GM04504 (cell line): ENCODE data around the gene CORO6.
A peak's percentile ranks its signal among the peaks of the same experiment; 100 is the strongest.

Experiments
- DNase-seq: peaks from one replicate; pipeline ENCODE4 v3.0.0-alpha.2; 2012; ENCODE audit warnings: low read depth

CORO6 gene

GRCh38 chr17:29591146-29591736 is 31.5 kb downstream of the CORO6 start:
- no peak for DNase-seq

DNA sequence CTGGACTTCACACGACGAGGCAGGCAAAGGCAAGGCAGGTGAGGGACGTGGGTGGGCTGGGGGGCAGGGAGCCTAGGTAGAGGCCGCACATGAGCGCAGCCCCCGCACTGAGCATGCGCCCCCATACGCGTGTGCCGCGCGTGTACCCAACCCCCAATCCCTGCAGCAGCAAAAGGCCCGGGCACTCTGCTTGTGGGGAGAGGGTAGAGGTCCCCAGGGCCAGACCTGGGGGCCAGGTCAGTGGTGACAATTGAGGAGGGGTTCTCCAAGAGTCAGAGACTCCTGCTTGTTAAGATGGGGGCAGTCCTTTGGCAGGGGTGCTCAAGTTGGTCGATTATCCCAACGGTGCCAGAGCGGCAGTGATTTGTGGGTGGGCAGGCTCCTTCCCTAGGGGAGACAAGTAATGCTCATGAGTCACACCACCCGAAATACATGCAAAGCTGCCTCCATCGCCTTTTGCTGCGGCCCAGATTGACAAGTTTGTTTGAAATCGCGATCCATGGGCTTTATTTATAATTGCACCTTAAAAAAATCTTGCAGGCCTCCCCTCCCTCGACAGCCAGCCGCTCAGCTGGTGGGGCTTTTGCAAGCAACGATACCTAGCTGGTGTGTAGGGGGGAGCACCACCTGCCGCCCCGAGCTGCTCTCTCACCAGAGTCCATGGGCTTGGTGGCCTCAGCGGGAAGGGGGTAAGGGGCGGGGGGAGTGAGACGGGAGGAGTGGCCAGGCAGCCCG is 32.1 kb downstream of the CORO6 start:
- no peak for DNase-seq

DNA sequence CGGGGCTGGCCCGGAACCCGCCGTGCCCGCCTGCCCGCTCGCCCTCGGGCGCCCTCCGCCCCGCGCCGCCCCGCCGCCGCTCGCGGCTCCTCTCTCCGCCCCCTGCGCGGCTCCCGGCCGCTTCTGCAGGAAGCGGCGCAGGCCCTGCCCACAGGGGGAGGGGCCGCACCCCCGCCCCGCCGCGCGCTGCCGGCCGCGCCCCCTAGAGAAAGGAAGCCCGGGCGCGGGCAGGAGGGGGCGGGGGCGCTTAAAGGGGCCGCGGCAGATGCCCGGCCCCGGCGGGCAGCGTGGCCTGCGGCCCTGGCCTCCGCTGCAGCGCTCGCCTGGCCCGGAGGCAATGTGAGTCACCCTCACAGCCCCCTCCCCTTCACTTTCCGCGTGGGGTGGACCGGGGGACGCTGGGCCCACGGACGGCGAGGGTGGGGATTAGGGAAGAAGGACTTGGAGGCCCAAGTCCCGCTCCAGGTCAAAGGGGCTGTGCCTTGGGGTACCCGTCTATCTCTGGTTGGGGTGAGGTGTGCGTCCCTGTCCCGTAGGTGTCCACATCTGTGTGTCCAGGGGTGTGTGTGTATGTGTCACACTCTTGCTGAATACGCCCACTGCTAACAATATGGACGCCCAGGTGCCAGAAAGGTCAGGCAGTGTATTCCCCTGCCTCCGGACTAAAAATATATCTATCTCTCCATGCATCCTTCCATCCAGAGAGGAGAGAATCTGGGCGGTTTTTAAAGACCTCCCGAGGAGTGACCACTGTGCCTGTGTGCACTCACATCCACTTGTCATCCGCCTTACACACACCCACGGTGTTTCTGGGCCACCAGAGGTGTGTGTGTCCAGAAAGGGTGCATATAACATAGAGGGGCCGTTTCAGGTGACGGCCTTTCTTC is 32.9 kb downstream of the CORO6 start, which contains the start of gene GIT1:
TSS of gene GIT1 (minus strand) at position 125 of the 887 bp plus-strand sequence. CDS start 270 bp downstream, outside the sequence.
- peak; percentile 68 for DNase-seq

- no peak for DNase-seq
Observed at GRCh38 chr17:29588562-29589411, 33.9 kb downstream of the CORO6 start.

GRCh38 chr17:29588017-29588561 is 34.6 kb downstream of the CORO6 start:
- DNase-seq = no peak

DNA sequence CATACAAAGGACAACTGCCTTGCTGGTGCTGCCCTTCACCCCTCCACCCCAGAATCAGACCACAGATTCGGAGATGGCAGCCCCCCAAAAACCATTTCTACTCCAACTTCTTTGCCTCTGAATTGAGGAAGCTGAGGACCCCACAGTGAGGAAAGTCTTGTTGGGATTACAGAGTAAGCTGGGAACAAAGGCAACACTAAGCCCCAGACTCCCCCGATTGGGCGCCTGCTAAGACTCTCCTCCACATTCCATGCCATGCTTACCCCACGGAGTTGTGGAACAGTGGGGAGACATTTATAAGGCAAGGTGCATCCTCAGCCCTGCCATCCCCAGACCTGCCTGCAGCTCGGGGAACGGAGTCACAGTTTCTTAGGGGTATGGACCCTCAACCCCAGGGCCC is 35.1 kb downstream of the CORO6 start:
- DNase-seq = no peak

DNA sequence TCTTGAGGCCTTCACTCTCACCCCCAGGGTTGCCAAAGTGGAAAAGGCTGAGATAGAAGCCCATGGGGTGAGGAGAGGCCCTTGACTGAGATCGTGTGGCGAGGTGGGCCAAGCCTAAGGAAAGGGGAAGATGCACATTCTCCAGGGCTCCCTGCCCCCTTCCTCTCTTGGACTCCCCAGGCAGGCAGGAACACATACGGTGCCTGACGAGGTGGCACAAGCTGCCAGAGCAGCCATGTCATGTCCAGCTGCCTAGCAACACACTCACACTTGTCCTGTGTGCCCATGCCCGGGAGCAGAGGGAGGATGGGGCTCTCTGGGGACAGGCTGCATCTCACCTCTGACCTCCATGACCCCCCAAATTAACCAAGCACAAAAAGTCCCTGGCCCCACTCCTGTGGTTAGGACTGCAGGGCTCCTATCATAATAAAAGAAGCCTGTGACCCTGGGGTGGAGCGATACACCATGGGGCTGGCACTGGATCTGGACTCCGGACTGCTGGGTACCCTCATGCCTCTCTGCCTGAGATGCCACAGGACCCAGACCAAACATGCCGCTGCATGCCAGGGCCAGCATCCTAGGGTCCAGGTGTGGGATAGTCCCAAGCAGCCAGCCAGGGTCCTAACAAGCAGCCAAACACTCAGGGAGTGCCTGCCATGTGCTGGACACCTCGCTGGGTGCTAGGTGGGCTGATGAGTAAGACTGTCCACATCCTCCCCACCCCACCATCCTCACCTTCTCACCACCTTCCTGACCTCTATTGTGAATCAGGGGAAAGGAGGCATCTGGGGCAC is 35.8 kb downstream of the CORO6 start:
- no peak for DNase-seq

DNA sequence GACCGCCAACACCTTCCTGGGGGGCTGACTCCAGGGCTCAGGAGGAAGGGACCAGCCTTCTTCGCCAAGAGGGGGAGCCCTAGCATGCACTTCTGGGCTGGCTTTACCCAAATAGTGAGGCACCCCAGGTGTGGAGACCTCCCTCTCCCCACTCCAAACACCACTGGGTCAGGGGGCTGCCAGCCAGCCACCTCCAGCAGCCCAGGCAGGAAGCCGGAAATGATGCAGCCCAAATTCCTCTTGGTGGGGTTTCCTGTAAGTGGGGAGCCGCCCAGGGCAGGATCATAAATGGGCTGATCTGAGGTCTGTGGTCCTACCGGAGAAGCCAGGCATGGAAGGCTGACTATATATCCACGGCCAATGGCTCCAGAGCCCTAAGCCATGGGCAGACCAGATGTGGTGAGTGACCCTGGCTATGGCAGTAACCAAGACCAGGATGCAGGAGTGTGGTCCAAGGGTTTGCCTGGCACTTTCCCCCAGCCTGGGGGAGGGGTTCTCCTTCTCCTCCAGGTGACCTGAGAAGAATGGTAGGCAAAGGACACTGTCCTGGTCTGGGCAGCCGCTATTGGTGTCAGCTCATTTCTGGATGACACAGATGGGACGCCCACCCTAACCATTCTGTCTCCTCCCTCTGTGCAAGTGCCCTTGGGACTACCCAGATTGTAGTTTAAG is 37.5 kb downstream of the CORO6 start:
- no peak for DNase-seq

GRCh38 chr17:29584452-29585079 is 38.1 kb downstream of the CORO6 start:
- DNase-seq = no peak

DNA sequence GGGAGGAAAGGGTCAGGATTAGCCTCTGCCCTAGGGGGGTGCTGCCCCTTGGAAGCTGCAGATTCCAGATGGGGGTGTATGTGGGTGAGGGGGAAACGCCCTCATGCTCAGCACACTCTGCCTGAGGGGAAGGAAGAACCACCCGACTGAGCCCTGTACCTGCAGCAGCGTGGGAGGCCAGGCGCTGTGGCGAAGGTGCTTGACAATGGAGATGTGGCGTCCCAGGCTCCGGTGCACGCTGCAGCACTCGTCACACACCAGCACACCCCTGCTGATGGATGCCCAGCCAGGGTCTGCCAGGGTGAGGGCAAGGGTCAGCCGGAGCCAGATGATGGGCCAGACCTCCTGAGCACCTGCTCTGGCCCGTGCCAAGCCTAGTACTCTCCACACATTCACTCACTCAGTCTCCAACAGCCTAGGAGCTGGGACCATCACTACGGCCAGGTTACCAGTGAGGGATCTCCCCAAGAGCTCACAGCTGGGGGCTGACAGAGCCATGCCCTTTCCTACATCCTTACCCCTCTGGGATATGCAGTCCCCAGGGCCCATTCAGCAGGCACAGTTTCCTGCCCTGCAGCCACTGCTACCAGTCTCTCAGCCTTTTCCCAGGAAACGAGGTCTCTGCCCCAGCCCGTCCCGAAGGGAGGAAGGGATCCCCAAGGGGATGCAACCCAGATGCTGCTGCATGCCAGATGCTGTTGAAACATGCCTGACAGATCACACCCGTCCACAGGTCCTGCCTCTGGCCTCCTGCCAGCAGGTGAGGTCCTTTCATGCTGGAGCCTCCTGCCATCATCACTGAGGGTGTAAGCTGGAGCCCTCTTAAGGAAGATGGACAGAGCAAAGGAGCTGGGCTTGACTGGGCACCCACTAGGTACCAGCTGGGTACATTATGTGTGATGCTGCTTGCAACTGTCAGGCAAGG is 39.1 kb downstream of the CORO6 start:
- no peak for DNase-seq

DNA sequence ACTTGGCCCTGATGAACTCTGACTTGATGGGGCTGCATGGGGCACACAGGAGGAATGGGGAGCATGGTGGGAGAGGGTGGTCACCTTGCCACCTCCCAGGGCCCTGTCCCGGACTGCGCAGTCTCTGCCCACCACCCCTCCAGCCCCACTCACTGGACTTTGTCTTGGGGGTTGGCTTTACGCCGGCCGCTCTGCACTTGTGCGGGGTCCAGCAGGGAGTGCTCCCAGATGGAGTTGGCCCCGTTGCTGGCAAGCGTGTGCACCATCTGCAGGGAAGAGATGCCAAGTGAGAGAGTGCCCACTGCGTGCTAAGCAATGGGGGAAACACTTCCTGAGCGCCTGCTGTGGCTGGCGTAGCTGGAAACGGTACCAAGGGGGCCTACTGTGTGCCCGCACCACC is 39.9 kb downstream of the CORO6 start:
- no peak for DNase-seq

DNA sequence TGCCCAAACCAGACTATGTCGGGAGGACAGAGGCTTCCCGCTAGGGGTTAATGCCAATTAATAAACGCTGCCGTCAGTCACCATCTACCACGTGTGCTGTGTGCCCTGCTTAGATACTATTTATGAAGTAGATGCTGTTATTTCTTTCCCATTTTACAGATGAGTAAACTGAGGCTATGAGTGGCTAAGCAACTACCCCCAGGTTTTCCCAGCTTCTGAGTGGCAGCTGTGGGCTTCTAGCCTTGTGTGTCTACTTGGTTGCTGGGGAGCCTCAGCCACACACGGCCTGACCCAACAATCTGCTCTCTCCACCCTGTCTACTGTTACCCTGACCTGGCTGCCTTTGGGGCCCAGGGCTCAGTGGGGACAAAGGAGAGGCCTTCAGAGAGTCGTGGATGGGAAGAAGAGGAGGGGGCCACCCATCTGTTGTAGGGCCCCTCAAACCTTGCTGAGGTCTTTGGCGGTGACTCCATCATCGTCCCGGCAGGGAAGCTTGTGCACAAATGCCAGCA is 40.4 kb downstream of the CORO6 start:
- no peak for DNase-seq

DNA sequence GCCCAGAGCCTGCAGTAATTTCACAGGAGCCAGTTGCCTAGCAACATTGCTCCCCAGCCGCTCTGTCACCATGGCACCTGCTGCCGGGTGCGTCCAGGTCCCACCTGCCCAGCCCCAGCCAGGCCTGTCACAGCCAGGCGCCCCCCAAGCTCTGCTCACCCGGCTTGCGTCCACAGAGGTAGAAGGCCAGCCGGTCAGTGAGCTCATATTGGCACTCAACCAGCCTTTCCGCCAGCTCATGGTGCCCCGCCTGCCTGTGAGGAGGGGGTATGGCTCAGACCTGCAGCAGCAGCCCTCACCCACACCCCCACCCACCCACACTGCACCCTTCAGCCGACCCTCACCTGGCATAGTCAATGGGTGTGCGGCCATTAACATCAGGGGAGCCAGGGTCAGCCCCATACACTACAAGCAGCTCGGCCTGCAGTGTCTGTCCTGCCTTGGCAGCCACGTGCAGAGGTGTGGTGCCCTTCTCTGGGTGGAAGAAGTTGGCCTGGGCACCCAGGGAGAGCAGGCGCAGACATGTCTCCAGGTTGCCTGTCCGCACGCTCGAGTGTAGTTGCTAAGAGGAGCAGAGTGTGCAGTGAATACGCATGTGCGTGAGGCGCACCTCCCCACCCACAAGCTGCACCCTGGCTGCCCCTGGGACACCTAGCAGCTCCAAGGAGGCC is 41.0 kb downstream of the CORO6 start:
- DNase-seq = no peak

DNA sequence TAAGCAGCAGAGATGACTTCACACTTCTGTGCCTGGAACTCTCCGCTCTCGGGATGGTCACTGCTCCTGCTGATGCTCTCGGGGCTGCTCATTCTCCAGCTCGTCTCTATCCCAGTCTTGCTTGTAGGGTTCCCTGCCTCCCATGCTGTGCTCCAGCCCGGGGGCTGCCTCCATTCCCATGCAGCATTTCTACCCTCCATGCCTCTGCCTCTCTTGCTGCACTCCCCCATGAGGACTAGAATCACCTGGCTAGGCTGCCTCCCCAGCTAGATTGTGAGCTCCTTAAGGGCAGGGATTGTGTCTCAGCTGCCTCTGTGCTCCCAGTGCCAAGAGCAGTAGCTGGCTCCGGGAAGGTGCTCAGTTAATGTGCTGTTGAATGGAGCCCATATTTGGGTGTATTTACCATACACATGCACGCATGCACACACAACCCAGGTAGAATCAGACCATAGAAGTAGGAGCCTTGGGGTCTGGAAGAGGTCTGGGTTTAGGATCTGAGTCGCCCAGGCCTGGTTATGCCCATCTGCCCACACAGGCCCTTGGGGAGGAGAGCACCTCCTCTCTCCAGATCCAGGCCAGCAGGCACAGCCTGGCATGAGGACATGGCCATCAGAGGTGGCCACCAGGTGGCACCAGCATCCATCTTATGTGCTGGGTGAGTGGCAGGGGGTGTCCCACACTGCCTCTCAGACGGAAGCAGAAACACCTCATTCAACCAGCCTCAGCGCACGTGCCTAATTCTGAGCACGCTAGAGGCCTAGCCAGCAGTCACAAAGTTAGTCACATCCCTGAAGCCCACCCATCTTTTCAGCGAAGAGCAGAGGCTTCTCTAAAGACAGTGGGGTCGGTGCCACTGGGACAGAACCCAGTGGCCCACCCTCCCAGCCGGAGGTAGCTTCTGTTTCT is 42.6 kb downstream of the CORO6 start:
- peak; percentile 51 for DNase-seq

DNA sequence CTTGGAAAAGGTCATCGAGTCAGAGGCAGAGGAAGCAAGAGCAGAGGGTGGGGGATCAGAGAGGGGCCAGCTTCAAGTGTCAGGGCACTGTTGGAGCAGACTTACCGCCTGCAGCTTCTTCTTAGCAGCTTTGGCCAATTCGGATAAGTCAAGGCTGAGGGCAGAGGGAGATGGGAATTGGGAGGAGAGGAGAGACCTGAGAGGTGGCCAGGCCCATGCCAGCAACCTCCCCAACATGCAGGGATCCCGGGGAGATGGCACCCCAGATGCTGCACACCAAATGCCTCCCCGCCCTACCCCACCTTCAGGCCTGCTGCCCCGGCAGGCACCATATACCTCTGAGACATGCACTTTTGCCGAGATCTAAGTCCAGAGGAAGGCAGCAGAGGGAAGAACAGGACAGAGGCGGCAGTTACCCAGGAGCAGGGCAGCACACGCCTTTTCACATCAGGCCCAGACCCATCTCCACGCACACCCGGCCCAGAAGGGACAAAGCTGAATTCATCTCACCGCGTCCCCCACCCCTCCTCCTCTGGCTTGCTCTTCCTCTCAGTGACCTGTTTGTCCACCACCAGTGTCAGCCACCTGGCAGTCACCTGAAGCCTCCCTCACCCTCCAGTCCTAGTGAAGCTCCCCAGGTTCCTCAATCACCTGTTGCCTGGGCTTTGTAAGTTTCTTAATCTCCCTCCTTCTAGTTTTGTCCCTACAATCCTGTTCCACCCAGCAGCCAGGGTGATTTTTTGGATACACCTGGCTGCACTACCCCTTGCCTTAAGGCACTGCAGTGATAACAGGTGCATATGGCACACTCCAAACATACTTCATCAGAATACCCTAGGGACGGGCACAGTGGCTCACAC is 43.9 kb downstream of the CORO6 start:
- DNase-seq = no peak
